Cardiac muscle cell (in vitro differentiated cells and primary cell): ENCODE results near the gene FAM168B. TPM values are rescaled to one million over a fixed set of nuclear protein-coding genes. Genes with fewer than 3 reads are reported as not detected.

Experiments used
- DNase-seq, 2 donors: peaks; one replicate each; pipeline versions ENCODE4 v3.0.0 to v3.0.0-alpha.2; 2010 to 2017; ENCODE audit warnings: low read depth in 1 of 2, low spot score in 1 of 2
- H3K27ac ChIP-seq: fragments of 200-600 bp; sonication (generic); 2 replicates; pipeline ENCODE4 v1.5.1; 2016
- H3K27me3 ChIP-seq: fragments of 200-600 bp; sonication (generic); 2 replicates; pipeline ENCODE4 v1.6.0; 2016; ENCODE audit warnings: control low read depth
- H3K36me3 ChIP-seq: fragments of 200-600 bp; sonication (generic); 2 replicates; pipeline ENCODE4 v1.5.1; 2016; ENCODE audit warnings: control low read depth
- H3K4me1 ChIP-seq: fragments of 200-600 bp; sonication (generic); 2 replicates; pipeline ENCODE4 v1.8.1; 2017; ENCODE audit warnings: low read depth, mild to moderate bottlenecking, mixed run types
- H3K4me3 ChIP-seq: fragments of 200-600 bp; sonication (generic); 2 replicates; pipeline ENCODE4 v1.5.1; 2016; ENCODE audit warnings: mild to moderate bottlenecking
- H3K9me3 ChIP-seq: fragments of 200-600 bp; sonication (generic); 2 replicates; pipeline ENCODE4 v1.5.1; 2017; ENCODE audit warnings: low read depth, mild to moderate bottlenecking, control low read depth
- CTCF ChIP-seq: IDR thresholded peaks from 2 replicates; pipeline ENCODE4 v1.5.1; 2012; ENCODE audit warnings: low read depth, mild to moderate bottlenecking, low read length
- polyA plus RNA-seq: library from polyadenylated mRNA; unstranded; fragments of >200 nt; fragmentation: Nextera tagmentation; extraction: Ambion mirVana; gene quantifications from 2 replicates; pipeline ENCODE4 v1.2.1, GENCODE V29; 2016
- total RNA-seq: library from RNA; depleted of rRNA; stranded (reverse); fragments of >200 nt; gene quantifications from 2 replicates; pipeline ENCODE4 v1.2.3, GENCODE V29; 2016

FAM168B gene
- total and polyA plus RNA-seq, 2 experiments from 2014 or later = 50.4 to 142 TPM

GRCh38 chr2:131064589-131065512 lies 28.4 kb downstream of the FAM168B start:
- Histone ChIP-seq H3K36me3 (peaks cover 16% of the 10 kb centered on the region), H3K9me3 (no peaks in the 10 kb centered on the region), H3K27ac (peak overlapping the region; percentile 58), H3K27me3 (no peaks in the 10 kb centered on the region), H3K4me1 (peaks cover 14% of the 10 kb centered on the region), H3K4me3 (no peak overlapping the region)
- TF ChIP-seq CTCF = no peak
- DNase-seq = no peak

GRCh38 chr2:131063501-131064283 lies 29.6 kb downstream of the FAM168B start:
- no peak for DNase-seq
- H3K9me3 ChIP-seq = no peaks in the 10 kb centered on the region
- H3K27ac ChIP-seq = no peak overlapping the region
- H3K27me3 ChIP-seq = no peaks in the 10 kb centered on the region
- H3K36me3 ChIP-seq = peaks cover 13% of the 10 kb centered on the region
- H3K4me1 ChIP-seq = peaks cover 14% of the 10 kb centered on the region
- no peak for TF ChIP-seq CTCF
- no peak overlapping the region for H3K4me3 ChIP-seq

- Histone ChIP-seq H3K27ac (no peak overlapping the region), H3K4me1 (peaks cover 2% of the 10 kb centered on the region), H3K27me3 (no peaks in the 10 kb centered on the region), H3K9me3 (no peaks in the 10 kb centered on the region), H3K36me3 (peaks cover 13% of the 10 kb centered on the region), H3K4me3 (no peak overlapping the region)
- no peak for DNase-seq
- TF ChIP-seq CTCF = no peak
These were observed 34.3 kb downstream of the FAM168B start for GRCh38 chr2:131058920-131059319.

GRCh38 chr2:131058214-131058843 lies 34.9 kb downstream of the FAM168B start:
- TF ChIP-seq CTCF = no peak
- Histone ChIP-seq H3K4me1 (no peaks in the 10 kb centered on the region), H3K27me3 (no peaks in the 10 kb centered on the region), H3K4me3 (no peak overlapping the region), H3K9me3 (no peaks in the 10 kb centered on the region), H3K36me3 (peaks cover 16% of the 10 kb centered on the region), H3K27ac (no peak overlapping the region)
- DNase-seq = no peak

GRCh38 chr2:131056932-131057287 lies 36.4 kb downstream of the FAM168B start:
- H3K27ac ChIP-seq = no peak overlapping the region
- TF ChIP-seq CTCF = no peak
- H3K4me3 ChIP-seq = no peak overlapping the region
- no peaks in the 10 kb centered on the region for H3K9me3 ChIP-seq
- no peak for DNase-seq
- H3K27me3 ChIP-seq = no peaks in the 10 kb centered on the region
- H3K4me1 ChIP-seq = no peaks in the 10 kb centered on the region
- peaks cover 29% of the 10 kb centered on the region for H3K36me3 ChIP-seq
